PC-3 (cell line): ENCODE results near the gene GBE1. TPM values are rescaled to one million over a fixed set of nuclear protein-coding genes. Genes with fewer than 3 reads are reported as not detected.

Source experiments
- ATAC-seq: fragments of 200-7000 bp; cut with Tn5 transposase; 2 replicates; pipeline ENCODE4 v1.9.1; 2020; ENCODE audit warnings: mild to moderate bottlenecking, moderate library complexity
- BruUV-seq: library from RNA; stranded (reverse); fragments of 400-500 nt; replicated peaks from 2 replicates; lab custom pipeline; 2021; lab: Mats Ljungman, UMichigan
- CTCF ChIA-PET: fragments of 300-600 bp; sonication (Branson Sonifier 250); formaldehyde crosslinking; loops from one replicate; lab custom pipeline; 2022; ENCODE audit warnings: antibody characterized with exemption; lab: Charles Lee
- POLR2A ChIA-PET: fragments of 300-600 bp; sonication (Branson Sonifier 250); formaldehyde crosslinking; loops from one replicate; lab custom pipeline; 2022; ENCODE audit warnings: antibody characterized with exemption; ENCODE audit not compliant: unreplicated experiment; lab: Charles Lee
- DNase-seq: peaks from one replicate; pipeline ENCODE4 v3.0.0-alpha.2; 2015
- H2AFZ ChIP-seq: fragments of 300-600 bp; sonication (generic); 2 replicates; pipeline ENCODE4 v1.6.0; 2016; ENCODE audit warnings: antibody characterized with exemption, low read length
- H3F3A ChIP-seq: fragments of 300-600 bp; sonication (generic); one replicate; pipeline ENCODE4 v1.6.0; 2017; ENCODE audit warnings: antibody characterized with exemption, low read length, control low read depth, mild to moderate bottlenecking; ENCODE audit not compliant: unreplicated experiment
- H3K27ac ChIP-seq: fragments of 300-600 bp; sonication (generic); 2 replicates; pipeline ENCODE4 v1.5.1; 2016; ENCODE audit warnings: mild to moderate bottlenecking, low read length
- H3K27me3 ChIP-seq: fragments of 300-600 bp; sonication (generic); 2 replicates; pipeline ENCODE4 v1.6.1; 2016; ENCODE audit warnings: low read length, mixed read lengths
- H3K36me3 ChIP-seq: fragments of 300-600 bp; sonication (generic); 2 replicates; pipeline ENCODE4 v1.6.1; 2016; ENCODE audit warnings: low read depth, mixed run types, low read length, mixed read lengths
- H3K4me1 ChIP-seq: fragments of 300-600 bp; sonication (generic); 2 replicates; pipeline ENCODE4 v1.5.1; 2016; ENCODE audit warnings: low read length; ENCODE audit not compliant: insufficient read depth
- H3K4me2 ChIP-seq: fragments of 300-600 bp; sonication (generic); 2 replicates; pipeline ENCODE4 v1.6.0; 2016; ENCODE audit warnings: low read length
- H3K4me3 ChIP-seq: fragments of 300-600 bp; sonication (generic); 2 replicates; pipeline ENCODE4 v1.5.1; 2016; ENCODE audit warnings: mild to moderate bottlenecking, low read length, mixed read lengths
- H3K79me2 ChIP-seq: fragments of 300-600 bp; sonication (generic); 2 replicates; pipeline ENCODE4 v1.6.1; 2017; ENCODE audit warnings: low read length, mixed read lengths
- H3K9ac ChIP-seq: fragments of 300-600 bp; sonication (generic); 2 replicates; pipeline ENCODE4 v1.6.0; 2016; ENCODE audit warnings: mild to moderate bottlenecking, low read length
- H3K9me2 ChIP-seq: fragments of 300-600 bp; sonication (generic); replicated peaks from 2 replicates; pipeline ENCODE4 v1.6.1; 2016; ENCODE audit warnings: mixed run types, low read length, mixed read lengths
- H3K9me3 ChIP-seq: fragments of 300-600 bp; sonication (generic); 2 replicates; pipeline ENCODE4 v1.6.1; 2016; ENCODE audit warnings: low read length, mixed read lengths
- H4K20me1 ChIP-seq: fragments of 300-600 bp; sonication (generic); 2 replicates; pipeline ENCODE4 v1.6.1; 2016; ENCODE audit warnings: low read length, mixed read lengths
- EZH2 ChIP-seq: fragments of 300-600 bp; sonication (generic); IDR thresholded peaks from one replicate; pipeline ENCODE4 v1.6.1; 2017; ENCODE audit warnings: antibody characterized with exemption, mild to moderate bottlenecking, low read length; ENCODE audit not compliant: unreplicated experiment
- EZH2phosphoT487 ChIP-seq: fragments of 300-600 bp; sonication (generic); IDR thresholded peaks from 2 replicates; pipeline ENCODE4 v1.6.1; 2018; ENCODE audit warnings: mild to moderate bottlenecking, antibody characterized with exemption, low read length, borderline replicate concordance
- intact Hi-C: fragments of 100-400 bp; cut with micrococcal nuclease; formaldehyde crosslinking; loops from 2 replicates; pipeline ENCODE4 v1.9.0; 2023
- total RNA-seq: library from RNA; depleted of rRNA; stranded (reverse); fragments of >200 nt; gene quantifications from 2 replicates; pipeline ENCODE4 v1.2.3, GENCODE V29; 2014
- TF ChIP-seq, protein P1 (sequence below): fragments of 300-600 bp; sonication (generic); conservative IDR thresholded peaks from 2 replicates; pipeline ENCODE4 v1.5.1; 2017; ENCODE audit warnings: antibody characterized with exemption, low read depth, mild to moderate bottlenecking, low read length

The GBE1 gene
- total RNA-seq, 1 experiment from 2014 or later, result 57.7 TPM

DNA sequence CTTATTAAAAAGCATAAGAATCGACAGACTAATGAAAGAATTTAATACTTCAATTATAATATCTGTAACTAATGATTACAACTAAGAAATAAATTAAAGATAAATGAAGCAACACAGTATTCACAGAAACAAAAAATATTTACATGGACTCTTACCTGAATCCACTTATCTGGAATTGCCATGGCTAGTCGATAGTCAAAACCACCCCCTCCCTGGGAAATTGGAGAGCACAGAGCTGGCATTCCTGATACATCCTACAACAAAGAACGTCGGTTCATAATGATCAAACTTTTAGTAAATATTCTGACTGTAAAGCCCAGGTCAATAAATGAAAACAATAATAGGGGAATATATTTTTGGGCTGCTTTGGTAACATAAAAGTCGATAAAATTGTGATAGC is 175.5 kb downstream of the GBE1 start:
- H3K4me1 ChIP-seq, result no peaks in the 10 kb centered on the region
- H3K36me3 ChIP-seq, result no peaks in the 10 kb centered on the region; the same call in 1 of the 2 replicates
- TF ChIP-seq EZH2phosphoT487 (no peak), EZH2 (no peak)
- TF ChIP-seq, protein P1, sequence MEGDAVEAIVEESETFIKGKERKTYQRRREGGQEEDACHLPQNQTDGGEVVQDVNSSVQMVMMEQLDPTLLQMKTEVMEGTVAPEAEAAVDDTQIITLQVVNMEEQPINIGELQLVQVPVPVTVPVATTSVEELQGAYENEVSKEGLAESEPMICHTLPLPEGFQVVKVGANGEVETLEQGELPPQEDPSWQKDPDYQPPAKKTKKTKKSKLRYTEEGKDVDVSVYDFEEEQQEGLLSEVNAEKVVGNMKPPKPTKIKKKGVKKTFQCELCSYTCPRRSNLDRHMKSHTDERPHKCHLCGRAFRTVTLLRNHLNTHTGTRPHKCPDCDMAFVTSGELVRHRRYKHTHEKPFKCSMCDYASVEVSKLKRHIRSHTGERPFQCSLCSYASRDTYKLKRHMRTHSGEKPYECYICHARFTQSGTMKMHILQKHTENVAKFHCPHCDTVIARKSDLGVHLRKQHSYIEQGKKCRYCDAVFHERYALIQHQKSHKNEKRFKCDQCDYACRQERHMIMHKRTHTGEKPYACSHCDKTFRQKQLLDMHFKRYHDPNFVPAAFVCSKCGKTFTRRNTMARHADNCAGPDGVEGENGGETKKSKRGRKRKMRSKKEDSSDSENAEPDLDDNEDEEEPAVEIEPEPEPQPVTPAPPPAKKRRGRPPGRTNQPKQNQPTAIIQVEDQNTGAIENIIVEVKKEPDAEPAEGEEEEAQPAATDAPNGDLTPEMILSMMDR, result no peak
- ChIA-PET POLR2A (no interaction called here), CTCF (no interaction called here)
- H3K9me3 ChIP-seq, result no peaks in the 10 kb centered on the region
- intact Hi-C loops, result no loop called here
- H3K27me3 ChIP-seq, result no peaks in the 10 kb centered on the region
- no TSS peak for BruUV-seq
- no peak overlapping the region for H3K27ac ChIP-seq
- no peak for ATAC-seq
- H3F3A ChIP-seq, result no peaks in the 10 kb centered on the region
- DNase-seq, result no peak
- H3K9me2 ChIP-seq, result no peaks in the 10 kb centered on the region
- H3K79me2 ChIP-seq, result no peaks in the 10 kb centered on the region
- no peak overlapping the region for H2AFZ ChIP-seq
- H3K9ac ChIP-seq, result no peak overlapping the region
- no peak overlapping the region for H3K4me2 ChIP-seq
- no peak overlapping the region for H3K4me3 ChIP-seq
- H4K20me1 ChIP-seq, result no peaks in the 10 kb centered on the region

GRCh38 chr3:81585056-81585455 is 176.4 kb downstream of the GBE1 start:
- TF ChIP-seq EZH2phosphoT487, result no peak
- TF ChIP-seq, protein P1, result no peak
- TF ChIP-seq EZH2, result no peak
- H3K79me2 ChIP-seq, result no peaks in the 10 kb centered on the region
- no peaks in the 10 kb centered on the region for H3K36me3 ChIP-seq
- ATAC-seq (no peak), DNase-seq (no peak)
- no peaks in the 10 kb centered on the region for H3K4me1 ChIP-seq
- CTCF ChIA-PET, result no interaction called here
- H3K9me2 ChIP-seq, result no peaks in the 10 kb centered on the region
- no peak overlapping the region for H3K27ac ChIP-seq
- H3K9ac ChIP-seq, result no peak overlapping the region
- intact Hi-C loops, result no loop called here
- no peak overlapping the region for H2AFZ ChIP-seq
- no peak overlapping the region for H3K4me3 ChIP-seq
- H3F3A ChIP-seq, result no peaks in the 10 kb centered on the region
- H3K4me2 ChIP-seq, result no peak overlapping the region
- BruUV-seq, result no TSS peak
- H3K27me3 ChIP-seq, result no peaks in the 10 kb centered on the region
- H4K20me1 ChIP-seq, result no peaks in the 10 kb centered on the region
- POLR2A ChIA-PET, result no interaction called here
- H3K9me3 ChIP-seq, result no peaks in the 10 kb centered on the region

DNA sequence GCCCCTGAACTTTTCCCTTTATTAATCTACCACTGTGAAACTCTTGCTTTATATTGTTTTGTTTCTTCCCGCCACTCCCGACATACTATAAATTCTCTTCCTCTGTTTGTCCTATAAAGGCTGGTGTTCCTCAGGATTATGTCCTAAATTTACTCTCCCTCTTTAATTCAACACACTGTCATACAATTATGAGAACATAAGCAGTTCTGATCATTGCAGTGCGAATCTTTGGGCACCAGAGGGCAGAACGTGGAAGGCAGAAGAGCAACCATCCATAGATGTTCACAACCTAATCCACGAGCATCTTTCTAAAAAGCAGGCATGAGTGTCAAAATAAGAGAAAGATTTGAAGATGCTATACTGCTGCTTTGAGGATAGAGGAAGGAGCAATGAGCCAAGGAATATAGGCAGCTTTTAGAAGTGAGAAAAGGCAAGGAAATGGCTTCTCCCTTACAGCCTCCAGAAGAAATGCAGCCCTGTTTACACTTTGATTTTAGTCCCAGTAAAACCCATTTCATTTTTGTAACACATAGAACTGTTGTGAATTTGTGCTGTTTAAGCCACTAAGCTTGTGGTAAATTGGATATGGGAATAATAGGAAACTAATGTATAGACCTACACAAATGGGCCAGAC is 179.4 kb downstream of the GBE1 start:
- Histone ChIP-seq H4K20me1 (no peaks in the 10 kb centered on the region), H3K9me3 (no peaks in the 10 kb centered on the region), H3K79me2 (no peaks in the 10 kb centered on the region), H3K4me3 (no peak overlapping the region), H3K27ac (no peak overlapping the region), H3K27me3 (no peaks in the 10 kb centered on the region), H3K36me3 (0 out of 2 replicates have a peak, but pooled peaks cover 5% of the 10 kb centered on the region), H3K4me1 (no peaks in the 10 kb centered on the region), H2AFZ (no peak overlapping the region), H3F3A (no peaks in the 10 kb centered on the region), H3K4me2 (no peak overlapping the region), H3K9ac (no peak overlapping the region), H3K9me2 (no peaks in the 10 kb centered on the region)
- DNase-seq (peak; percentile 78), ATAC-seq (peak; percentile 94)
- TF ChIP-seq, protein P1, result peak; percentile 92
- TF ChIP-seq EZH2phosphoT487 (no peak), EZH2 (no peak)
- intact Hi-C loops, result loop anchor here (1.0 to 5.0 kb wide), 4 partner anchors 61 to 280 kb away; no protein-coding TSS in a partner anchor
- POLR2A ChIA-PET, result no interaction called here
- no TSS peak for BruUV-seq
- CTCF ChIA-PET, result no interaction called here
